ENCODE results near the gene PDLIM5.
"Not testable (repeated sequence)": the region's sequence is repeated elsewhere in the genome, so short reads cannot be mapped to it uniquely, and the experiment has no call there.

Gene PDLIM5

GRCh38 chr4:94613248-94613647 lies 161.5 kb downstream of the PDLIM5 start:
- no peak for DNase-seq

GRCh38 chr4:94615451-94615850 lies 163.7 kb downstream of the PDLIM5 start:
- DNase-seq: no peak

GRCh38 chr4:94621491-94622080 lies 169.8 kb downstream of the PDLIM5 start:
- peak; percentile 45 for DNase-seq

- no peak for DNase-seq
Observed at GRCh38 chr4:94623126-94623911, 171.6 kb downstream of the PDLIM5 start.

GRCh38 chr4:94626942-94627341 lies 175.2 kb downstream of the PDLIM5 start:
- no peak for DNase-seq

GRCh38 chr4:94629058-94629457 lies 177.3 kb downstream of the PDLIM5 start:
- DNase-seq: not testable (repeated sequence)

GRCh38 chr4:94629837-94630236 lies 178.1 kb downstream of the PDLIM5 start:
- DNase-seq: no peak

- DNase-seq: no peak
Observed at GRCh38 chr4:94634271-94634670, 182.5 kb downstream of the PDLIM5 start.

GRCh38 chr4:94635177-94635576 lies 183.4 kb downstream of the PDLIM5 start:
- DNase-seq: peak; percentile 87

- peak; percentile 7 for DNase-seq
Observed at GRCh38 chr4:94636004-94636403, 184.3 kb downstream of the PDLIM5 start.

GRCh38 chr4:94639298-94639697 lies 187.6 kb downstream of the PDLIM5 start:
- no peak for DNase-seq

GRCh38 chr4:94640151-94640550 lies 188.4 kb downstream of the PDLIM5 start:
- DNase-seq: no peak

GRCh38 chr4:94641702-94642560 lies 190.2 kb downstream of the PDLIM5 start:
- DNase-seq: no peak

GRCh38 chr4:94642561-94642866 lies 190.8 kb downstream of the PDLIM5 start:
- DNase-seq: no peak

- DNase-seq: no peak
Observed at GRCh38 chr4:94648699-94649098, 197.0 kb downstream of the PDLIM5 start.

- no peak for DNase-seq
Observed at GRCh38 chr4:94649381-94650133, 197.8 kb downstream of the PDLIM5 start.

GRCh38 chr4:94650134-94650495 lies 198.4 kb downstream of the PDLIM5 start:
- DNase-seq: no peak

- no peak for DNase-seq
Observed at GRCh38 chr4:94650690-94651089, 198.9 kb downstream of the PDLIM5 start.

- no peak for DNase-seq
Observed at GRCh38 chr4:94653095-94653649, 201.4 kb downstream of the PDLIM5 start.

- DNase-seq: peak; percentile 1
Observed at GRCh38 chr4:94653984-94654609, 202.4 kb downstream of the PDLIM5 start.

GRCh38 chr4:94654714-94655113 lies 203.0 kb downstream of the PDLIM5 start:
- DNase-seq: no peak

GRCh38 chr4:94660614-94661013 lies 208.9 kb downstream of the PDLIM5 start:
- no peak for DNase-seq

All from inflammatory macrophage treated with lipopolysaccharide for 4 hours (primary cell).